ENCODE data around the gene SLC35B1. TPM values are rescaled to one million over a fixed set of nuclear protein-coding genes. Genes with fewer than 3 reads are reported as not detected.
A peak's percentile ranks its signal among the peaks of the same experiment; 100 is the strongest.

SLC35B1 gene, protein sequence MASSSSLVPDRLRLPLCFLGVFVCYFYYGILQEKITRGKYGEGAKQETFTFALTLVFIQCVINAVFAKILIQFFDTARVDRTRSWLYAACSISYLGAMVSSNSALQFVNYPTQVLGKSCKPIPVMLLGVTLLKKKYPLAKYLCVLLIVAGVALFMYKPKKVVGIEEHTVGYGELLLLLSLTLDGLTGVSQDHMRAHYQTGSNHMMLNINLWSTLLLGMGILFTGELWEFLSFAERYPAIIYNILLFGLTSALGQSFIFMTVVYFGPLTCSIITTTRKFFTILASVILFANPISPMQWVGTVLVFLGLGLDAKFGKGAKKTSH
- 59.4 TPM for polyA plus RNA-seq (2013, experiment 1 of 2)
- polyA plus RNA-seq (2013, experiment 2 of 2): 58.0 TPM

DNA sequence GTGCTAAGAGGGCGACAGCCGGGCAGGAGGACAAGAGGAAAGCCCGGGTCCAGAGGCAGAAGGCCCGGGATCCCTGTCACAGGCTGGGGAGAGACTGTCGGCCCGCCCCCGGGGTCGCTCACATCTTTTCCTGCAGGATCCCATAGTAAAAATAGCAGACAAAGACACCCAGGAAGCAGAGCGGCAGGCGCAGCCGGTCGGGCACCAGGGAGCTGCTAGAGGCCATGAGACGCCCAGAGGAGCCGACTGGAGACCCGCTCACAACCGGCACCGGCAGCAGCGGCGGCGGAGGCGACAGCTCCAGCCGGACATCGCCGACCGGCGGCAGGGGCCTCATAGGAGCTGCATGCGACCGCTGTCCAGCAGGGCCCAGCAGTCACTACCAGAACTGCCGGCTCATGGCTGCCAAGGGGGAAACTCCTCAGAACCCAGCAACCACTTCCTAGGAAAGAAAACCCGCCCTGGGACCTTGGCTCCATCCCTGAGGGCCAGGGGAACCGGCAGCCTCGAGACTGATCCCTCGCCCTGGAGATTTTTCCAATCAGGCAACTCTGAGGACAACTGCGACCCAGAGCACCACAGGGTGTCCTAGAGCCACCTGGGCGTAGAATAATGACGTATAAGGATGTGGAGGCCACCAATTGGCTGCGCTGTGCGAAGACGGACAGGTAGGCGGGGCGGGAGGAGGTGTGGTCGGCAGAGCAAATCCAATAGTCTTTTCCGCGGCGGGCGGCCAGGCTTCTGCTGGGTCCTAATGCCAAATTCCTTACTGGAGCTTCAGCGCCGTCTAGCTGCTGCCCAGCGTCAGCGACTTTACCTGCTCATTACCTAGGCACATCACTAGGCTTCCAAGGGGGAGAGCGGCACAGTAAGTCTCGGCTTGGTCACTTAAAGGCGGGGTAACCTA, at the start of gene SLC35B1:
TSS of gene SLC35B1 (minus strand) at position 357 of the 907 bp plus-strand sequence. CDS start at position 226, 131 bp downstream.
- Histone ChIP-seq H3K27me3 (ENCODE audit: insufficient read depth, low read length, poor library complexity) (no peaks in the 10 kb centered on the region), H3K9ac (ENCODE audit: low read length) (peak within 1 kb of the TSS; percentile 92), H3K4me1 (ENCODE audit: control insufficient read depth, low read depth, low read length) (peaks cover 2% of the 10 kb centered on the region), H3K4ac (ENCODE audit: low read depth, low read length) (no peak within 1 kb of the TSS), H3K23ac (ENCODE audit: low read length) (no peak within 1 kb of the TSS), H4K5ac (ENCODE audit: low read length) (no peak within 1 kb of the TSS), H3K4me3 (ENCODE audit: low read length) (peak within 1 kb of the TSS; percentile 97), H2BK5ac (ENCODE audit: low read length) (no peak within 1 kb of the TSS), H2BK15ac (replicated peaks; ENCODE audit: low read depth) (no peak within 1 kb of the TSS), H3K56ac (ENCODE audit: low read length) (peak within 1 kb of the TSS; percentile 92), H2AK5ac (ENCODE audit: low read length) (no peak within 1 kb of the TSS), H4K8ac (ENCODE audit: low read depth, low read length) (peak within 1 kb of the TSS; percentile 96), H3K79me1 (ENCODE audit: low read length) (peaks cover 12% of the 10 kb centered on the region), H3K27ac (ENCODE audit: low read depth, low read length) (peak within 1 kb of the TSS; percentile 65), H3K18ac (ENCODE audit: low read length) (peak within 1 kb of the TSS; percentile 76), H2BK120ac (ENCODE audit: low read depth, low read length) (no peak within 1 kb of the TSS), H3K36me3 (ENCODE audit: control insufficient read depth, insufficient read depth, low read length) (peaks cover 10% of the 10 kb centered on the region), H3K4me2 (ENCODE audit: low read length) (peak within 1 kb of the TSS; percentile 98), H3K79me2 (ENCODE audit: control insufficient read depth, insufficient read depth, low read length) (peaks cover 9% of the 10 kb centered on the region)
- no CpG with 5 or more reads among the region's 53 CpGs for WGBS (ENCODE audit: extremely low coverage, insufficient coverage, low lambda C conversion rate)
- DNase-seq: peak; percentile 99

DNA sequence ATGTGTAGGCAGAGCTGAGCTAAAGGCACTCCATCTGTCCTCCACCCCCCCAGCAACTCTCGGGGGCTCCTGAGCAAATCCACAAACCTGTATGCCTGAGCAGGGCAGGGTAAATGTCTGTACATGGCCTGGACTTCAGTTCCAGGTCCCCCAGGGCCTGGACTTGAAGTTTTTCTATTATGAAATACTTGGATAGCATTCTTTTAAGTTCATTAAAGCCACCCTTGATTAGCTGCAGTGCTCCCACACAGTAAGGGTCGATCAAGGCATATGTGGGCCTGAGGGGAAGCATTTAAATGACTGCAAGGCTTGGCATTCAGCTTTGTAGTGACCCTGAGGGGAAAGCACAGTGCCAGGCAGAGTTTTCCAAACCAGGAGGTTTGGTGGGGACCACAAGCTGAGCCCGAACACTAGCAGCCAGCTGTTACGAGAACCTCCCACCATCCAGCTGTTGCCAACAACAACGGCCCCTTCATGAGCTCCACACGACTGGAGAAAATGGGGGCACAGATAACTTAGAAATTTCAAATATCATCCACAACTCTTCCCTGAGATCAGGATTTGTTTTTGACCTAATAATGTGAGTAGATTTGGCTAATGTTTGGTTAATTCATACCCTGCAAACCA, 49.5 kb upstream of the SLC35B1 start:
- H3K79me1 ChIP-seq (ENCODE audit: low read length): peaks cover 13% of the 10 kb centered on the region
- no peaks in the 10 kb centered on the region for H3K27me3 ChIP-seq (ENCODE audit: insufficient read depth, low read length, poor library complexity)
- H2AK5ac ChIP-seq (ENCODE audit: low read length): no peak overlapping the region
- no peak overlapping the region for H3K4ac ChIP-seq (ENCODE audit: low read depth, low read length)
- WGBS (ENCODE audit: extremely low coverage, insufficient coverage, low lambda C conversion rate): no CpG with 5 or more reads among the region's 6 CpGs
- no peaks in the 10 kb centered on the region for H3K79me2 ChIP-seq (ENCODE audit: control insufficient read depth, insufficient read depth, low read length)
- H4K5ac ChIP-seq (ENCODE audit: low read length): no peak overlapping the region
- H3K27ac ChIP-seq (ENCODE audit: low read depth, low read length): no peak overlapping the region
- no peak overlapping the region for H3K9ac ChIP-seq (ENCODE audit: low read length)
- H2BK15ac ChIP-seq (replicated peaks; ENCODE audit: low read depth): no peak overlapping the region
- no peaks in the 10 kb centered on the region for H3K4me1 ChIP-seq (ENCODE audit: control insufficient read depth, low read depth, low read length)
- no peak overlapping the region for H2BK5ac ChIP-seq (ENCODE audit: low read length)
- no peak overlapping the region for H2BK120ac ChIP-seq (ENCODE audit: low read depth, low read length)
- no peak overlapping the region for H3K23ac ChIP-seq (ENCODE audit: low read length)
- H3K18ac ChIP-seq (ENCODE audit: low read length): no peak overlapping the region
- H3K56ac ChIP-seq (ENCODE audit: low read length): no peak overlapping the region
- no peak overlapping the region for H3K4me3 ChIP-seq (ENCODE audit: low read length)
- H4K8ac ChIP-seq (ENCODE audit: low read depth, low read length): no peak overlapping the region
- no peaks in the 10 kb centered on the region for H3K36me3 ChIP-seq (ENCODE audit: control insufficient read depth, insufficient read depth, low read length)
- no peak for DNase-seq
- no peak overlapping the region for H3K4me2 ChIP-seq (ENCODE audit: low read length)

DNA sequence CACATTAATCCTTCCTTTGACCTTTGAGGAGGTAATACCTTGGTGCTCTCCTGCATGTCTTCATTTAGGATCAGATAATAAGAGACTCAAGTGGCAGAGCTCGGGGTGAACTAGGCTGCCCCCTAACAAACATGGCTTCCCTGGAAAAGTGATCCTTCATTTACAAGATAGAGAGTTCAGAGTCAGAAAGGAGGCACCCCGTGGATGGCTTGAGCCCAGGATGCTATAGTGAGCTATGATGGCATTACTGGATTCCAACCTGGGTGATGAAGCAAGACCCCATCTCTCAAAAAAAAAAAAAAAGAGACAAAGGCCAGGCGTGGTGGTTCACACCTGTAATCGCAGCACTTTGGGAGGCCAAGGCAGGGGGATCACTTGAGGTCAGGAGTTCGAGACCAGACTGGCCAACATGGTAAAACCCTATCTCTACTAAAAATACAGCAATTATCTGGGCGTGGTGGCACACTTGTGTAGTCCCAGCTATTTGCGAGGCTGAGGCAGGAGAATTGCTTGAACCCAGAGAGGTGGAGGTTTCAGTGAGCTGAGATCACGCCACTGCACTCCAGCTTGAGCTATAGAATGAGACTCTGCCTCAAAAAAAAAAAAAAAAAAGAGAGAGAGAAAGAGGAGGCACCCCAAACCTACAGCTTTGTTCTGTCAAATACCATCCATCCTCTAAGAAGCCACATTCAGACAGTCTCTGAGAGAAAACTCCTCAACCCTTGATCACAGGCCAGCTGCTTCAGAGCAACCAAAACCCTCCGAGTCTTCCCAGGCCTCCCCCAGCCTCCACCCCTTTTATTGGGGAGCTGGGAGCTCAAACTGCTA, 48.8 kb upstream of the SLC35B1 start:
- no peak overlapping the region for H3K4ac ChIP-seq (ENCODE audit: low read depth, low read length)
- no peak overlapping the region for H2BK120ac ChIP-seq (ENCODE audit: low read depth, low read length)
- no peak overlapping the region for H3K23ac ChIP-seq (ENCODE audit: low read length)
- no peak overlapping the region for H2BK15ac ChIP-seq (replicated peaks; ENCODE audit: low read depth)
- H3K27ac ChIP-seq (ENCODE audit: low read depth, low read length): no peak overlapping the region
- no peaks in the 10 kb centered on the region for H3K79me2 ChIP-seq (ENCODE audit: control insufficient read depth, insufficient read depth, low read length)
- H3K56ac ChIP-seq (ENCODE audit: low read length): no peak overlapping the region
- no peak overlapping the region for H3K9ac ChIP-seq (ENCODE audit: low read length)
- H3K4me3 ChIP-seq (ENCODE audit: low read length): no peak overlapping the region
- H4K8ac ChIP-seq (ENCODE audit: low read depth, low read length): no peak overlapping the region
- no peak overlapping the region for H3K18ac ChIP-seq (ENCODE audit: low read length)
- no peak overlapping the region for H4K5ac ChIP-seq (ENCODE audit: low read length)
- H3K36me3 ChIP-seq (ENCODE audit: control insufficient read depth, insufficient read depth, low read length): no peaks in the 10 kb centered on the region
- no peak overlapping the region for H3K4me2 ChIP-seq (ENCODE audit: low read length)
- no peak overlapping the region for H2BK5ac ChIP-seq (ENCODE audit: low read length)
- no CpG with 5 or more reads among the region's 9 CpGs for WGBS (ENCODE audit: extremely low coverage, insufficient coverage, low lambda C conversion rate)
- H3K79me1 ChIP-seq (ENCODE audit: low read length): peaks cover 13% of the 10 kb centered on the region
- no peaks in the 10 kb centered on the region for H3K27me3 ChIP-seq (ENCODE audit: insufficient read depth, low read length, poor library complexity)
- H3K4me1 ChIP-seq (ENCODE audit: control insufficient read depth, low read depth, low read length): no peaks in the 10 kb centered on the region
- DNase-seq: no peak
- H2AK5ac ChIP-seq (ENCODE audit: low read length): no peak overlapping the region

DNA sequence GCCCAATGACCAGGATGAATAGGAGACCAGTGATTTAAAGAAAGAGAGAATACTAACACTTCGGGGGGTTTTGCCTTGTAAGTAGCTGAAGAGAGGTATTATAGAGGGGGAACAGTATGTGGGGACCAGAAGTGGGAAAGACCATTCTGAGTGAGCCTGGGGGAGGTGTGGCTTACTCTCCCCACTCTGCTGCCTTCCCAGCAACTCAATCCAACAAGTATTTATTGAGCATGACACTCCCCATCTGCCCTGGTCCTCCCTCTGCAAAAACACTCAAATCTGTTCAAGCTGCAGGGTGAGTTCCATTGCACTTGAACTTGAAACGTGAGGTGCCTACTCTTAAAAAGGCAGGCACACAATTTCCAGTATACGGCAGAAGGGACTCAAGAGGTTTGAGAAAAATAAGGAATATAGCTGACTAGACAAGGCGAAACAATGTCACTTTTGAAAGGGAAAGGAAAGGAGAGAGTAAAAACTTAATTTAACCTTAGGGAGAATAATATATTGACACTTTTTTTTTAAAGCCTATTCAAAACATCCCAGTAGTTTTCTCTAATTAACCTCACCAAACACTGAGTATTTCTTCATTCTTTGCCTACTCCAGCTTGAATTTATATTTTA, 48.0 kb upstream of the SLC35B1 start:
- H3K23ac ChIP-seq (ENCODE audit: low read length): no peak overlapping the region
- no peaks in the 10 kb centered on the region for H3K79me2 ChIP-seq (ENCODE audit: control insufficient read depth, insufficient read depth, low read length)
- H3K36me3 ChIP-seq (ENCODE audit: control insufficient read depth, insufficient read depth, low read length): no peaks in the 10 kb centered on the region
- H3K56ac ChIP-seq (ENCODE audit: low read length): peak overlapping the region; percentile 15
- no peak overlapping the region for H3K9ac ChIP-seq (ENCODE audit: low read length)
- no peak overlapping the region for H3K18ac ChIP-seq (ENCODE audit: low read length)
- H4K5ac ChIP-seq (ENCODE audit: low read length): no peak overlapping the region
- H3K27ac ChIP-seq (ENCODE audit: low read depth, low read length): no peak overlapping the region
- no peak overlapping the region for H3K4me3 ChIP-seq (ENCODE audit: low read length)
- no CpG with 5 or more reads among the region's 4 CpGs for WGBS (ENCODE audit: extremely low coverage, insufficient coverage, low lambda C conversion rate)
- H2BK120ac ChIP-seq (ENCODE audit: low read depth, low read length): no peak overlapping the region
- H3K79me1 ChIP-seq (ENCODE audit: low read length): peaks cover 13% of the 10 kb centered on the region
- H2AK5ac ChIP-seq (ENCODE audit: low read length): no peak overlapping the region
- no peak overlapping the region for H2BK5ac ChIP-seq (ENCODE audit: low read length)
- H4K8ac ChIP-seq (ENCODE audit: low read depth, low read length): no peak overlapping the region
- no peak for DNase-seq
- H2BK15ac ChIP-seq (replicated peaks; ENCODE audit: low read depth): no peak overlapping the region
- no peaks in the 10 kb centered on the region for H3K4me1 ChIP-seq (ENCODE audit: control insufficient read depth, low read depth, low read length)
- H3K27me3 ChIP-seq (ENCODE audit: insufficient read depth, low read length, poor library complexity): no peaks in the 10 kb centered on the region
- no peak overlapping the region for H3K4ac ChIP-seq (ENCODE audit: low read depth, low read length)
- H3K4me2 ChIP-seq (ENCODE audit: low read length): no peak overlapping the region

DNA sequence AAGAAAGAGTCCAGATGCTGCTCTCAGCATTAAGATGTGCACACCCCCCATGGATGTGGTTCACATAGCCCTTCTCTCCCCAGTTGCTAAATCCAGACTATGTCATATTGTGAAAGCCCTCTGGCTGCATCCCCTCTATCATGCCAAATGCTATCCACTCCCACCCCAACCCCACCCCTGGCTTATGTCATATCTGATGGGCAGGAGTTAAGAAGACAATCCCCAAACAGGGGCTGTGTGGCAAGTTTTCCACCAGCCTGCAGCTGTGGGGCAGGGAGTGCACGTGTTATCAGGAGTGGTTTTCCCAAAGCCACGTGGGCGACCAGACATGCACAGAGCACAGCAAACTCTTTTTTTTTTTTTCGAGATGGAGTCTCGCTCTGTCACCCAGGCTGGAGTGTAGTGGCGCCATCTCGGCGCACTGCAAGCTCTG, 46.2 kb upstream of the SLC35B1 start:
- H3K9ac ChIP-seq (ENCODE audit: low read length): no peak overlapping the region
- no peaks in the 10 kb centered on the region for H3K4me1 ChIP-seq (ENCODE audit: control insufficient read depth, low read depth, low read length)
- DNase-seq: no peak
- no peak overlapping the region for H3K27ac ChIP-seq (ENCODE audit: low read depth, low read length)
- peaks cover 12% of the 10 kb centered on the region for H3K79me1 ChIP-seq (ENCODE audit: low read length)
- WGBS (ENCODE audit: extremely low coverage, insufficient coverage, low lambda C conversion rate): no CpG with 5 or more reads among the region's 8 CpGs
- no peak overlapping the region for H3K4me3 ChIP-seq (ENCODE audit: low read length)
- H4K8ac ChIP-seq (ENCODE audit: low read depth, low read length): no peak overlapping the region
- H3K18ac ChIP-seq (ENCODE audit: low read length): no peak overlapping the region
- no peak overlapping the region for H3K23ac ChIP-seq (ENCODE audit: low read length)
- H3K56ac ChIP-seq (ENCODE audit: low read length): no peak overlapping the region
- no peak overlapping the region for H2BK15ac ChIP-seq (replicated peaks; ENCODE audit: low read depth)
- no peaks in the 10 kb centered on the region for H3K27me3 ChIP-seq (ENCODE audit: insufficient read depth, low read length, poor library complexity)
- no peak overlapping the region for H3K4me2 ChIP-seq (ENCODE audit: low read length)
- no peak overlapping the region for H2AK5ac ChIP-seq (ENCODE audit: low read length)
- no peak overlapping the region for H2BK120ac ChIP-seq (ENCODE audit: low read depth, low read length)
- H4K5ac ChIP-seq (ENCODE audit: low read length): no peak overlapping the region
- no peak overlapping the region for H2BK5ac ChIP-seq (ENCODE audit: low read length)
- no peaks in the 10 kb centered on the region for H3K36me3 ChIP-seq (ENCODE audit: control insufficient read depth, insufficient read depth, low read length)
- H3K79me2 ChIP-seq (ENCODE audit: control insufficient read depth, insufficient read depth, low read length): no peaks in the 10 kb centered on the region
- H3K4ac ChIP-seq (ENCODE audit: low read depth, low read length): no peak overlapping the region

All from mesendoderm (in vitro differentiated cells).